ENCODE results near the gene GADD45A.

The GADD45A gene

DNA sequence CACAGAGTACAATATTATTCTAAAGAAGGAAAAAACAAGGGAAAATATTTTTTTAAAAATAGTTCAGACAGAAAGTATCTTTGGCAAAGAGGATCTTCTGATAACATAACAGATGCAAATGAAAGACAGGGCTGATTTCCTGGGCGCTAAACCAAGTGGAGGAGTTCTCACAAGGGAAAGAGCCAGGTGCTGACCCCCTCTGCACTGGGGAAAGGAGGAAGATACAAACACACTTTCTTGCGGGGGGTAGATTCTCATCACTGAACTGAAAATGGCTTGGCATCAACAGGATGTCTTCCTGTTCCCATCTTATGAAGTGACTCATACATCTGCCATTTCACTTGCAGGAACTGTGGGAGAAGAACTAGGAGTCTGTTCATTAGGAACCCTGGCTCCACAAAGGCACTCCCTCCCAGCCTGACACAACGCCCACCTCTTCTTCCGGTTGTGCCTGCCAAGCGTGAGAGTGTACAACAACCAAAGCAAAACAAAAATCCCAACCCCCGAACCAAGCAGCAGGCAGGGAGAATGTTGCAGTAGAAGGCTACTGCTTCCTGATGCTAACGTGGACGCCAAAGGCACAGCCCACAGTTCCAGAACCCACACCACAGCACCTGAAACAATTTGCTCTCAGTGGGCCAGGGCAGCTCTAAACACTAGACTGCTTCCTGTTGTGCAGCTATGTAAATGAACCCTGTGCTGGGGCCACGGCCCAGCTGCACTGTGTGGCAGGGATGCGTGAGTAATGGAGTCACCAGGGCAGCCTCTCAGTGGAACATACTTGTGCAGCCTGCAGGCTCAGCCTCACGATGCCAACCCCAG is 51.0 kb downstream of the GADD45A start:
- Mint-ChIP-seq H3K27ac (peak overlapping the region; percentile 98 to 99), H3K27me3 (no peaks in the 10 kb centered on the region), H3K9me3 (no peaks in the 10 kb centered on the region), H3K4me3 (peak overlapping the region; percentile 84 to 86), H3K4me1 (peaks cover 19% of the 10 kb centered on the region)
- peak; percentile 47 to 67 for DNase-seq
- peak; percentile 100 for ATAC-seq

DNA sequence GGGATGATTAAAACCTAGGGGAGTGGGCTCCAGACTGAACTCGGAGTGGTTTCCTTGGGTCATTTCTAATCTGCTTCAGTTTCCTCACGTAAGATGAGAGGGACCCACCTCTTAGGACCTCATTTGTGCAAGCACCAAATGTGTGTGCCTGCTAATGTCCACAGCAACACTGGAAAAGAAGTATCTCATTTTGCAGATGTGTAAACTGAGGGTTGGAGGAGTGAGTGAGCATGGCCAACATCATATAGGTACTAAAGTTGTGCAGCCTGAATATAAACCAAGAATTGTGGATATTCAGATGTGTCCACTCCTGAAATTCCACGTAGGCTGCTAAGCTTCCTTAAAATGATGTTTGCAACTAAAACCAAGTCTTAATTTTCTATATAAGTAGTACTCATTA is 51.7 kb downstream of the GADD45A start:
- DNase-seq, result no peak
- Mint-ChIP-seq H3K4me1 (peaks cover 19% of the 10 kb centered on the region), H3K27me3 (no peaks in the 10 kb centered on the region), H3K9me3 (no peaks in the 10 kb centered on the region), H3K27ac (peak overlapping the region; percentile 98 to 99), H3K4me3 (peak overlapping the region in 1 of 2 donors; percentile 86)
- no peak for ATAC-seq

DNA sequence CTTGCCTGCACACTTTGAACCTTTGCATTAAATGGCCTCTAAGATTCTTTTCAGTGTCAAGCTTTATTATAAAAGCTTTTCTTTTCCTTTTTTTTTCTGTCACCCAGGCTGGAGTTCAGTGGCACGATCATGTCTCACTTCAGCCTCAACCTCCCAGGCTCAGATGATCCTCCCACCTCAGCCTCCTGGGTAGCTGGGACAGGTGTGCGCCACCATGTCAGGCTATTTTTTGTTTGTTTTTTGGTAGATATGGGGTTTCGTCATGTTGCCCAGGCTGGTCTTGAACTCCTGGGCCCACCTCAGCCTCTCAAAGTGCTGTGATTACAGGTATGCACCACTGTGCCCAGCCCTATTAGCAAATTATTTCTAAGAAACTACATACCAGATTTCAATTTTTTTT is 52.9 kb downstream of the GADD45A start:
- DNase-seq (no peak), ATAC-seq (no peak)
- H3K9me3 Mint-ChIP-seq, result no peaks in the 10 kb centered on the region
- no peak overlapping the region for H3K4me3 Mint-ChIP-seq
- H3K4me1 Mint-ChIP-seq, result peaks cover 19% of the 10 kb centered on the region
- H3K27ac Mint-ChIP-seq, result no peak overlapping the region
- no peaks in the 10 kb centered on the region for H3K27me3 Mint-ChIP-seq
